Measurements from ENCODE around the gene CCDC89. TPM values are rescaled to one million over a fixed set of nuclear protein-coding genes. Genes with fewer than 3 reads are reported as not detected.

Gene CCDC89
- total RNA-seq, 6 experiments from 2014 or later, result 1.7 to 3.5 (median 2.8) TPM

GRCh38 chr11:85664615-85665481, 21.1 kb downstream of the CCDC89 start, which contains the start of gene CREBZF:
Gene CREBZF, minus strand, starts transcription at chr11:85665129. Its CDS starts 254 bp downstream, at chr11:85664875.
- Mint-ChIP-seq H3K27me3 (ENCODE audit: insufficient read depth) (0 out of 2 replicates have a peak, but pooled peaks cover 3% of the 10 kb centered on the region), H3K27ac (peak within 1 kb of the TSS; percentile 96), H3K9me3 (no peaks in the 10 kb centered on the region), H3K36me3 (ENCODE audit: low read depth) (peaks cover 41% of the 10 kb centered on the region), H3K4me3 (peak within 1 kb of the TSS; percentile 98), H3K4me1 (ENCODE audit: low read depth) (peaks cover 31% of the 10 kb centered on the region)
- no peak for TF ChIP-seq CTCF (IDR thresholded peaks at IDR 0.05)
- DNase-seq, result peak; percentile 94

GRCh38 chr11:85663753-85664614, 22.0 kb downstream of the CCDC89 start:
- DNase-seq, result peak; percentile 41
- Mint-ChIP-seq H3K9me3 (no peaks in the 10 kb centered on the region), H3K27ac (peak overlapping the region; percentile 96), H3K4me3 (peak overlapping the region; percentile 98), H3K27me3 (ENCODE audit: insufficient read depth) (0 out of 2 replicates have a peak, but pooled peaks cover 3% of the 10 kb centered on the region), H3K36me3 (ENCODE audit: low read depth) (peaks cover 49% of the 10 kb centered on the region), H3K4me1 (ENCODE audit: low read depth) (peaks cover 40% of the 10 kb centered on the region)
- TF ChIP-seq CTCF (IDR thresholded peaks at IDR 0.05), result peak; percentile 73

GRCh38 chr11:85663080-85663752, 22.8 kb downstream of the CCDC89 start:
- no peak for DNase-seq
- Mint-ChIP-seq H3K27me3 (ENCODE audit: insufficient read depth) (0 out of 2 replicates have a peak, but pooled peaks cover 3% of the 10 kb centered on the region), H3K27ac (peak overlapping the region; percentile 96)

GRCh38 chr11:85661972-85662664, 23.9 kb downstream of the CCDC89 start:
- no peak for TF ChIP-seq CTCF (IDR thresholded peaks at IDR 0.05)
- H3K9me3 Mint-ChIP-seq, result no peaks in the 10 kb centered on the region
- no peak for DNase-seq
- peaks cover 56% of the 10 kb centered on the region for H3K36me3 Mint-ChIP-seq (ENCODE audit: low read depth)
- peaks cover 47% of the 10 kb centered on the region for H3K4me1 Mint-ChIP-seq (ENCODE audit: low read depth)
- 0 out of 2 replicates have a peak, but pooled peaks cover 3% of the 10 kb centered on the region for H3K27me3 Mint-ChIP-seq (ENCODE audit: insufficient read depth)
- H3K27ac Mint-ChIP-seq, result peak overlapping the region; percentile 46; the same call in 1 of the 2 replicates
- peak overlapping the region; percentile 98 for H3K4me3 Mint-ChIP-seq

More at GRCh38 chr11:85663080-85663752, 22.8 kb downstream of the CCDC89 start:
- Mint-ChIP-seq H3K4me3 (peak overlapping the region; percentile 98), H3K9me3 (no peaks in the 10 kb centered on the region), H3K36me3 (ENCODE audit: low read depth) (peaks cover 56% of the 10 kb centered on the region), H3K4me1 (ENCODE audit: low read depth) (peaks cover 47% of the 10 kb centered on the region)
- TF ChIP-seq CTCF (IDR thresholded peaks at IDR 0.05), result no peak
